HCT116 (cell line): ENCODE measurements around the gene TMEM181. TPM values are rescaled to one million over a fixed set of nuclear protein-coding genes. Genes with fewer than 3 reads are reported as not detected.

ENCODE experiments used
- ATAC-seq: fragments of 200-7000 bp; cut with Tn5 transposase; 2 replicates; pipeline ENCODE4 v1.9.1; 2020; ENCODE audit warnings: mild to moderate bottlenecking, moderate library complexity
- BruUV-seq: library from RNA; stranded (reverse); fragments of 400-500 nt; replicated peaks from 2 replicates; lab custom pipeline; 2021; lab: Mats Ljungman, UMichigan
- CTCF ChIA-PET: fragments of 300-600 bp; sonication (Branson Sonifier 250); formaldehyde crosslinking; loops from one replicate; lab custom pipeline; 2021; ENCODE audit warnings: antibody characterized with exemption; lab: Charles Lee
- POLR2A ChIA-PET: fragments of 300-600, 350-600 bp; sonication (Branson Sonifier 250); formaldehyde crosslinking; loops from one replicate; lab custom pipeline; 2021; ENCODE audit warnings: antibody characterized with exemption; lab: Charles Lee
- RAD21 ChIA-PET, 2 experiments: fragments of 300-600 bp; sonication (Branson Sonifier 250); formaldehyde crosslinking; loops; one replicate each; lab custom pipeline; 2023; ENCODE audit warnings: low total read pairs in 2 of 2; ENCODE audit not compliant: uncharacterized antibody in 2 of 2, unreplicated experiment in 2 of 2, low non-redundant PET in 1 of 2; lab: Charles Lee
- DNase-seq: peaks from one replicate; pipeline ENCODE4 v3.0.0-alpha.2; 2010; ENCODE audit warnings: low read depth, low spot score
- H2AFZ ChIP-seq: fragments of 200-600 bp; shearing (Covaris generic), sonication (generic); 2 replicates; pipeline ENCODE4 v1.6.1; 2017; ENCODE audit warnings: low read depth, mixed run types, mixed read lengths, antibody characterized with exemption, low read length; ENCODE audit not compliant: poor library complexity, severe bottlenecking
- H3K27ac ChIP-seq: 2 replicates; pipeline ENCODE4 v1.5.1; 2012; ENCODE audit warnings: low read depth, low read length
- H3K27me3 ChIP-seq: fragments of 200-600 bp; sonication (generic); 2 replicates; pipeline ENCODE4 v1.6.1; 2016; ENCODE audit warnings: mixed run types, low read length, mixed read lengths; ENCODE audit not compliant: insufficient read depth
- H3K36me3 ChIP-seq, 2 experiments: fragments of 200-500 bp in 1 of 2; fragments of 200-600 bp in 1 of 2; sonication (Bioruptor generic) in 1 of 2; sonication (generic) in 1 of 2; 2 replicates each; pipeline versions ENCODE4 v1.5.1 to v1.6.1; 2014 to 2016; ENCODE audit warnings: low read length in 2 of 2, inconsistent platforms in 1 of 2, mixed read lengths in 1 of 2, mixed run types in 1 of 2; ENCODE audit not compliant: insufficient read depth in 2 of 2, control insufficient read depth in 1 of 2
- H3K4me1 ChIP-seq, 2 experiments: fragments of 200-600 bp in 1 of 2; sonication (generic) in 1 of 2; 2 replicates each; pipeline versions ENCODE4 v1.5.1 to v1.6.1; 2012 to 2017; ENCODE audit warnings: low read length in 2 of 2, inconsistent platforms in 1 of 2, mild to moderate bottlenecking in 1 of 2, mixed read lengths in 1 of 2, mixed run types in 1 of 2, moderate library complexity in 1 of 2; ENCODE audit not compliant: insufficient read depth in 2 of 2, control insufficient read depth in 1 of 2
- H3K4me2 ChIP-seq: fragments of 200-600 bp; sonication (generic); 2 replicates; pipeline ENCODE4 v1.6.1; 2017; ENCODE audit warnings: mixed run types, low read length, mixed read lengths
- H3K4me3 ChIP-seq, 2 experiments: fragments of 200-600 bp in 1 of 2; sonication (generic) in 1 of 2; replicated peaks in 1 of 2; 2 replicates each; pipeline ENCODE4 v1.5.1; 2011 to 2016; ENCODE audit warnings: low read length in 2 of 2, control low read depth in 1 of 2, low read depth in 1 of 2, mild to moderate bottlenecking in 1 of 2, mixed read lengths in 1 of 2, mixed run types in 1 of 2
- H3K79me2 ChIP-seq: fragments of 200-600 bp; sonication (generic); 2 replicates; pipeline ENCODE4 v1.6.1; 2017; ENCODE audit warnings: mild to moderate bottlenecking, mixed run types, low read length, moderate library complexity, mixed read lengths; ENCODE audit not compliant: insufficient read depth
- H3K9ac ChIP-seq: fragments of 200-600 bp; sonication (generic); 2 replicates; pipeline ENCODE4 v1.6.1; 2016; ENCODE audit warnings: low read length, mixed read lengths
- H3K9me2 ChIP-seq: fragments of 200-600 bp; sonication (generic), shearing (Covaris generic); 2 replicates; pipeline ENCODE4 v1.6.1; 2017; ENCODE audit warnings: mixed run types, mild to moderate bottlenecking, moderate library complexity; ENCODE audit not compliant: insufficient read depth
- H3K9me3 ChIP-seq, 2 experiments: fragments of 200-500 bp in 1 of 2; fragments of 200-600 bp in 1 of 2; sonication (Bioruptor generic) in 1 of 2; sonication (generic) in 1 of 2; 2 replicates each; pipeline ENCODE4 v1.6.1; 2014 to 2017; ENCODE audit warnings: low read length in 2 of 2, mixed read lengths in 2 of 2, inconsistent platforms in 1 of 2, low read depth in 1 of 2, mild to moderate bottlenecking in 1 of 2, mixed run types in 1 of 2, moderate library complexity in 1 of 2; ENCODE audit not compliant: control insufficient read depth in 1 of 2, insufficient read depth in 1 of 2
- H4K20me1 ChIP-seq: fragments of 200-600 bp; sonication (generic), shearing (Covaris generic); 2 replicates; pipeline ENCODE4 v1.6.1; 2017; ENCODE audit warnings: mixed run types, mild to moderate bottlenecking, moderate library complexity; ENCODE audit not compliant: insufficient read depth
- CEBPB ChIP-seq: IDR thresholded peaks from 2 replicates; pipeline ENCODE4 v1.6.1; 2012; ENCODE audit warnings: low read depth
- JUND ChIP-seq: IDR thresholded peaks from 2 replicates; pipeline ENCODE4 v1.6.1; 2012
- RAD21 ChIP-seq: IDR thresholded peaks from 2 replicates; pipeline ENCODE4 v1.6.1; 2012; ENCODE audit warnings: low read depth, mild to moderate bottlenecking
- REST ChIP-seq: IDR thresholded peaks from 2 replicates; pipeline ENCODE4 v1.6.1; 2012; ENCODE audit warnings: low read depth
- SRF ChIP-seq: IDR thresholded peaks from 2 replicates; pipeline ENCODE4 v1.6.1; 2012; ENCODE audit warnings: low read depth
- ZBTB33 ChIP-seq: IDR thresholded peaks from 2 replicates; pipeline ENCODE4 v1.6.1; 2011; ENCODE audit warnings: mild to moderate bottlenecking, low read length, moderate library complexity; ENCODE audit not compliant: insufficient replicate concordance; ENCODE audit errors: extremely low read depth
- intact Hi-C: fragments of 100-400 bp; cut with micrococcal nuclease; formaldehyde crosslinking; loops from 2 replicates; pipeline ENCODE4 v1.10.0; 2022
- total RNA-seq: library from RNA; stranded (reverse); gene quantifications from one replicate; pipeline ENCODE4 v1.2.1, GENCODE V29; 2021; ENCODE audit not compliant: unreplicated experiment

TMEM181 gene
- total RNA-seq, 1 experiment from 2014 or later: 34.4 TPM

GRCh38 chr6:158584236-158584651 lies 24.4 kb downstream of the TMEM181 start:
- peaks cover 36 to 61% of the 10 kb centered on the region in 2 experiments; a peak in 3 of 4 replicates for H3K36me3 ChIP-seq
- no peak for TF ChIP-seq JUND
- TF ChIP-seq ZBTB33: no peak
- no peak for TF ChIP-seq RAD21
- TF ChIP-seq CEBPB: no peak
- no peak for TF ChIP-seq REST
- no peak for TF ChIP-seq SRF
- TF ChIP-seq, all 23 proteins: peak for 0
- intact Hi-C loops: no loop called here
- Histone ChIP-seq H3K4me2 (no peak overlapping the region), H3K79me2 (peaks cover 10% of the 10 kb centered on the region; the same call in 1 of the 2 replicates), H3K9me3 (no peaks in the 10 kb centered on the region), H3K4me1 (no peaks in the 10 kb centered on the region), H4K20me1 (no peaks in the 10 kb centered on the region), H3K4me3 (no peak overlapping the region), H3K9me2 (no peaks in the 10 kb centered on the region), H2AFZ (no peak overlapping the region), H3K9ac (no peak overlapping the region), H3K27ac (no peak overlapping the region), H3K27me3 (no peaks in the 10 kb centered on the region)
- CTCF ChIA-PET: no interaction called here
- POLR2A ChIA-PET: no interaction called here
- no peak for DNase-seq
- RAD21 ChIA-PET: no interaction called here
- no TSS peak for BruUV-seq
- ATAC-seq: no peak
